HepG2 (cell line): ENCODE measurements around the gene SPATA33. TPM values are rescaled to one million over a fixed set of nuclear protein-coding genes. Genes with fewer than 3 reads are reported as not detected.

ENCODE experiments used
- ATAC-seq: fragments of 200-7000 bp; cut with Tn5 transposase; 3 replicates; pipeline ENCODE4 v1.9.1; 2020; ENCODE audit warnings: mild to moderate bottlenecking, moderate library complexity
- BruUV-seq: library from RNA; stranded (reverse); fragments of 400-500 nt; replicated peaks from 2 replicates; lab custom pipeline; 2021; lab: Mats Ljungman, UMichigan
- CTCF ChIA-PET: fragments of 300-600 bp; formaldehyde crosslinking; extraction: SDS; loops from one replicate; lab custom pipeline; 2021; ENCODE audit warnings: low total read pairs, inconsistent platforms, low intra/inter-chr PET ratio; lab: Yijun Ruan, JAX
- POLR2A ChIA-PET: fragments of 350-600 bp; sonication (Branson Sonifier 250); formaldehyde crosslinking; loops from one replicate; lab custom pipeline; 2020; ENCODE audit warnings: antibody characterized with exemption, inconsistent platforms; lab: Yijun Ruan, JAX
- DNase-seq: peaks from one replicate; pipeline ENCODE4 v3.0.0-alpha.2; 2015; ENCODE audit warnings: low spot score
- FAIRE-seq: peaks from 3 replicates; lab custom pipeline; 2011; peaks lifted over from hg19 to GRCh38; lab: Jason Lieb, UNC
- H2AFZ ChIP-seq: one replicate; pipeline ENCODE4 v1.6.1; 2011; ENCODE audit warnings: low read length, inconsistent platforms
- H3K27ac ChIP-seq: fragments of 300-600 bp; 3 replicates; pipeline ENCODE4 v1.8.0; 2011; ENCODE audit warnings: mixed run types, mild to moderate bottlenecking, mixed read lengths, low read length, inconsistent platforms; ENCODE audit not compliant: insufficient read depth; ENCODE audit errors: extremely low read length
- H3K27me3 ChIP-seq, 2 experiments: fragments of 200-600 bp in 1 of 2; 2 replicates in 1 of 2; 3 replicates in 1 of 2; pipeline versions ENCODE4 v1.6.0 to v1.8.0; 2011; ENCODE audit warnings: low read length in 2 of 2, mild to moderate bottlenecking in 2 of 2, moderate library complexity in 2 of 2, inconsistent platforms in 1 of 2; ENCODE audit not compliant: insufficient read depth in 2 of 2, control insufficient read depth in 1 of 2
- H3K36me3 ChIP-seq, 2 experiments: fragments of 200-600 bp in 1 of 2; replicated peaks in 1 of 2; 2 replicates in 1 of 2; 3 replicates in 1 of 2; pipeline versions ENCODE4 v1.5.1 to v1.8.0; 2011; ENCODE audit warnings: low read length in 2 of 2, inconsistent platforms in 1 of 2; ENCODE audit not compliant: insufficient read depth in 2 of 2, control insufficient read depth in 1 of 2
- H3K4me1 ChIP-seq: 2 replicates; pipeline ENCODE4 v1.5.1; 2012; ENCODE audit warnings: low read length, inconsistent platforms; ENCODE audit not compliant: insufficient read depth
- H3K4me2 ChIP-seq: 2 replicates; pipeline ENCODE4 v1.6.0; 2011; ENCODE audit warnings: low read depth, low read length, inconsistent platforms
- H3K4me3 ChIP-seq, 3 experiments: fragments of 200-600 bp in 1 of 3; sonication (generic), shearing (Covaris generic) in 1 of 3; replicated peaks in 1 of 3; 2 replicates each; pipeline ENCODE4 v1.5.1; 2011 to 2016; ENCODE audit warnings: low read length in 3 of 3, inconsistent platforms in 2 of 3, low read depth in 2 of 3, mild to moderate bottlenecking in 2 of 3, control low read depth in 1 of 3, mixed read lengths in 1 of 3; ENCODE audit not compliant: insufficient read depth in 1 of 3
- H3K79me2 ChIP-seq: one replicate; pipeline ENCODE4 v1.6.1; 2011; ENCODE audit warnings: low read length, inconsistent platforms; ENCODE audit not compliant: insufficient read depth
- H3K9ac ChIP-seq: 2 replicates; pipeline ENCODE4 v1.6.0; 2011; ENCODE audit warnings: mild to moderate bottlenecking, low read depth, low read length, inconsistent platforms; ENCODE audit not compliant: insufficient read depth
- H3K9me3 ChIP-seq: 2 replicates; pipeline ENCODE4 v1.5.1; 2012; ENCODE audit warnings: mild to moderate bottlenecking, low read length
- H4K20me1 ChIP-seq: 2 replicates; pipeline ENCODE4 v1.6.0; 2011; ENCODE audit warnings: inconsistent platforms, mild to moderate bottlenecking, low read length, moderate library complexity; ENCODE audit not compliant: insufficient read depth
- ETV6 ChIP-seq: sonication (generic); formaldehyde crosslinking; conservative IDR thresholded peaks from 2 replicates; pipeline ENCODE4 v1.4.0; 2020; ENCODE audit warnings: missing genetic modification reagents
- MXD4 ChIP-seq: IDR thresholded peaks from 2 replicates; pipeline ENCODE4 v1.6.1; 2016; ENCODE audit warnings: mild to moderate bottlenecking, missing biosample characterization, missing genetic modification reagents
- MYNN ChIP-seq: sonication (generic); formaldehyde crosslinking; IDR thresholded peaks from 2 replicates; pipeline ENCODE4 v1.4.0; 2020; ENCODE audit warnings: mild to moderate bottlenecking, low read depth, missing genetic modification reagents
- RXRB ChIP-seq: IDR thresholded peaks from 2 replicates; pipeline ENCODE4 v1.6.1; 2016; ENCODE audit warnings: borderline replicate concordance, missing genetic modification reagents, missing compliant biosample characterization
- SRSF9 ChIP-seq: fragments of 200-400 bp; formaldehyde crosslinking; IDR thresholded peaks from 2 replicates; pipeline ENCODE4 v1.6.1; 2018; ENCODE audit warnings: borderline replicate concordance, mild to moderate bottlenecking, low read depth, low read length; ENCODE audit not compliant: insufficient read depth, poor library complexity, severe bottlenecking
- TAF15 ChIP-seq: fragments of 200-400 bp; formaldehyde crosslinking; IDR thresholded peaks from one replicate; pipeline ENCODE4 v1.6.1; 2018; ENCODE audit warnings: mild to moderate bottlenecking, low read depth, low read length; ENCODE audit not compliant: poor library complexity, severe bottlenecking
- TCF12 ChIP-seq, 2 experiments: fragments of 450-650 bp in 1 of 2; sonication (generic) in 1 of 2; formaldehyde crosslinking in 1 of 2; IDR thresholded peaks; 2 replicates each; pipeline versions ENCODE4 v1.6.1 to v1.8.0; 2017 to 2022; ENCODE audit warnings: antibody characterized with exemption in 1 of 2, mild to moderate bottlenecking in 1 of 2, missing genetic modification reagents in 1 of 2, moderate library complexity in 1 of 2
- TFE3 ChIP-seq: IDR thresholded peaks from 2 replicates; pipeline ENCODE4 v1.6.1; 2016
- ZBTB43 ChIP-seq: sonication (generic); formaldehyde crosslinking; conservative IDR thresholded peaks from 2 replicates; pipeline ENCODE4 v1.4.0; 2020; ENCODE audit warnings: missing genetic modification reagents
- ZFP36 ChIP-seq: fragments of 150-350 bp; IDR thresholded peaks from 2 replicates; pipeline ENCODE4 v1.6.1; 2018; ENCODE audit warnings: borderline replicate concordance, low read length, low read depth; ENCODE audit not compliant: partially characterized antibody
- ZNF280D ChIP-seq: sonication (generic); formaldehyde crosslinking; IDR thresholded peaks from 2 replicates; pipeline ENCODE4 v1.5.1; 2020; ENCODE audit warnings: mild to moderate bottlenecking, missing genetic modification reagents
- ZNF567 ChIP-seq: sonication (generic); formaldehyde crosslinking; IDR thresholded peaks from 2 replicates; pipeline ENCODE4 v1.8.1; 2023; ENCODE audit warnings: mild to moderate bottlenecking, missing genetic modification reagents, borderline replicate concordance
- ZNF724P ChIP-seq: sonication (generic); formaldehyde crosslinking; IDR thresholded peaks from 2 replicates; pipeline ENCODE4 v1.8.0; 2022; ENCODE audit warnings: missing genetic modification reagents, borderline replicate concordance
- ZNF777 ChIP-seq: sonication (generic); formaldehyde crosslinking; IDR thresholded peaks from 2 replicates; pipeline ENCODE4 v1.4.0; 2020; ENCODE audit warnings: missing genetic modification reagents
- WGBS: methylation state at CpG from one replicate; pipeline ENCODE4 v1.1.6; 2017; ENCODE audit warnings: low lambda C conversion rate; 5-methylcytosine and 5-hydroxymethylcytosine counted together
- in situ Hi-C: cut with HindIII; loops from 2 replicates; pipeline ENCODE4 v1.10.0; 2017; ENCODE audit warnings: low pct_unique_long_range_greater_than_20kb; ENCODE audit not compliant: extremely low pct_ligation_motif_present
- intact Hi-C: fragments of 100-400 bp; cut with micrococcal nuclease; formaldehyde crosslinking; loops from one replicate; pipeline ENCODE4 v1.10.0; 2022; ENCODE audit not compliant: unreplicated experiment
- polyA plus RNA-seq, 8 experiments: library from polyadenylated mRNA; depleted of rRNA in 3 of 8; stranded (reverse) in 7 of 8; unstranded in 1 of 8; fragments of >200 nt; fragmentation: Illumina TruSeq in 4 of 8; extraction: Trizol in 4 of 8; gene quantifications; 2 replicates each; pipeline versions ENCODE4 v1.2.1 to v1.2.3, GENCODE V29; 2011 to 2016; ENCODE audit warnings: low read depth in 4 of 8, missing spikeins in 1 of 8, mixed read lengths in 1 of 8; ENCODE audit not compliant: insufficient read depth in 1 of 8
- total RNA-seq, 5 experiments: library from RNA; depleted of rRNA; stranded (reverse); fragments of >200 nt; fragmentation: Illumina TruSeq; extraction: Trizol; gene quantifications; 2 replicates each; pipeline ENCODE4 v1.2.3, GENCODE V29; 2016; ENCODE audit warnings: low read depth in 1 of 5

Gene SPATA33
- total and polyA plus RNA-seq, 2 of the 13 experiments (the other 11 are each of a cell fraction or from before 2014, with no cell fraction given): 5.7 to 11.0 TPM

- TF ChIP-seq TCF12 (IDR thresholded peaks at IDR 0.05): no peak
- TF ChIP-seq TCF12 (CRISPR knock-in tag; IDR thresholded peaks at IDR 0.05): no peak
- TF ChIP-seq ETV6: no peak
- no peak for TF ChIP-seq TAF15
- no peak for TF ChIP-seq MXD4 (CRISPR knock-in tag)
- TF ChIP-seq SRSF9: no peak
- TF ChIP-seq ZFP36: no peak
- no peak for TF ChIP-seq MYNN (CRISPR knock-in tag)
- no peak for TF ChIP-seq ZNF777 (CRISPR knock-in tag)
- TF ChIP-seq TFE3: no peak
- no peak for TF ChIP-seq ZNF567 (CRISPR knock-in tag)
These were observed 14.7 kb downstream of the SPATA33 start (continued) for GRCh38 chr16:89672177-89672941.

- H3K27me3 ChIP-seq: no peaks in the 10 kb centered on the region
- H3K9me3 ChIP-seq: peaks cover 22% of the 10 kb centered on the region
- H3K36me3 ChIP-seq: no peaks in the 10 kb centered on the region
- no peak overlapping the region for H3K27ac ChIP-seq
- CTCF ChIA-PET: no interaction called here
- H3K9ac ChIP-seq: no peak overlapping the region
- DNase-seq (no peak), FAIRE-seq (no peak), ATAC-seq (no peak)
- H3K4me3 ChIP-seq: no peak overlapping the region
- no peak overlapping the region for H2AFZ ChIP-seq
- peaks cover 2% of the 10 kb centered on the region; the same call in 1 of the 2 replicates for H3K4me1 ChIP-seq
- H4K20me1 ChIP-seq: no peaks in the 10 kb centered on the region
- intact Hi-C loops (no loop called here), in situ Hi-C loops (no loop called here)
- POLR2A ChIA-PET: no interaction called here
- no TSS peak for BruUV-seq
- 84% methylated on average over 2 of the region's 2 CpGs for WGBS
- no peak overlapping the region for H3K4me2 ChIP-seq
- H3K79me2 ChIP-seq: no peaks in the 10 kb centered on the region
- TF ChIP-seq ZNF280D (peak; percentile 59; the same call in 1 of the 2 replicates), RXRB (CRISPR knock-in tag) (no peak), ZBTB43 (CRISPR knock-in tag) (no peak), ZNF724P (peak; percentile 83)
These were observed 20.6 kb downstream of the SPATA33 start for GRCh38 chr16:89678258-89678657.
